ENCODE measurements around the gene TM9SF1.
A peak's percentile ranks its signal among the peaks of the same experiment; 100 is the strongest.
"Not testable (repeated sequence)": the region's sequence is repeated elsewhere in the genome, so short reads cannot be mapped to it uniquely, and the experiment has no call there.

Gene TM9SF1

DNA sequence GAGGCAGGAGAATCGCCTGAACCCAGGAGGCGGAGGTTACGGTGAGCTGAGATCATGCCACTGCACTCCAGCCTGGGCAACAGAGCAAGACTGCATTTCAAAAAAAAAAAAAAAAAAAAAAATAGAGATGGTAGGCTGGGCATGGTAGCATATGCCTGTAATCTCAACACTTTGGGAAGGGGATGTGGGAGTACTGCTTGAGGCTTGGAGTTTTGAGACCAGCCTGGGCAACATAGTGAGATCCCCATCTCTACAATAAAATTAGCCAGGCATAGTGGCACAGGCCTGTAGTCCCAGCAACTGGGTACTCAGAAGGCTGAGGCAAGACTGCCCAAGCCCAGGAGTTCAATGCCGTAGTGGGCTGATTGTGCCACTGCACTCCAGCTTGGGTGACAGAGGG is 27.7 kb upstream of the TM9SF1 start:
- not testable (repeated sequence) for DNase-seq

DNA sequence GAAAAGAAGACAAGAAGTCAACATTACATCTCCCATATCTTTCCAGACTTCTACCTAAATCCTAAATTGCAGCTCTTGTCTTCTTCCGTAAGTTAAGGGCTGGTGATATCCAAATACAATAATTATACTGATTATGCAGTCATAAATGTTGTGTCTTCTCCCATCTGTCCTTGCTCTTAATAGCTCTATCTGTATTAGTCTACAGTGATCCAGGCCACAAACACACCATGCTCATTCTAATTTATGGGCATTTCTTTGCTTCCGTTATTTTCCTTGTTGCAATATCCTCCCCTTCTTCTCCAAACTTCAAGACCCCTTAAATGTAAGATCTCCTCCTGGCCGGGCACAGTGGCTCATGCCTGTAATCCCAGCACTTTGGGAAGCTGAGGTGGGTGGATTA is 24.3 kb upstream of the TM9SF1 start:
- no peak for DNase-seq

DNA sequence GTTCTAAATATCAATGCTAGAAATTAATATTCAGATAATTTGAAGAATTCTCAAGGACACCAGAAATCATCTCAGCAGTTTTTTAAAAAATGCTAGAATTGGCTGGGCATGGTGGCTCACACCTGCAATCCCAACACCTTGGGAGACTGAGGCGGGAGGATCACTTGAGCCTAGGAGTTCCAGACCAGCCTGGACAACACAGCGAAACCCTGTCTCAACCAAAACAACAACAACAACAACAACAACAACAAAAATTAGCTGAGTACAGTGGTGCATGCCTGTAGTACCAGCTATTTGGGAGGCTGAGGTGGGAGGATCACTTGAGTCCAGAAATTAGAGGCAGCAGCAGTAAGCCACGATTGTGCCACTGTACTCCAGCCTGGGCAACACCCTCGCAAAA is 23.8 kb upstream of the TM9SF1 start:
- no peak for DNase-seq

DNA sequence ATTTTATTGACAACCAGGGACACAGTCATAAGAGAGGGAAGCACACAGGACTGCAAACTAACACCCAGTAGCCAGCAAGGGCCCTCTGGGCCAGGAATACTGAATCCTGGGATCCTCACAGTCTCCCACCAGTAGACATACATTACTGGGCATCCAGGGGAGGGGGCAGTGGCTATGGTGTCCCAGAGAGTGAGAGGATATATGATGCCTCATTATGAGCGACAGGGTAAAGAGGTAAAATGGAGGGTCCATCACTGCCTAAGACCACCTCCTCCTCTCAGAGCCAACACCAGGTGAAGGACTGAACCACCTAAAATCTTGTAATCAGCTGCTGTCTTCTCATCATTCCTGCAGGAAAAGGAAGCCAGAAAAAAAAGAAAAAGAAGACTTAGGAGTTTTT is 21.6 kb upstream of the TM9SF1 start:
- not testable (repeated sequence) for DNase-seq

DNA sequence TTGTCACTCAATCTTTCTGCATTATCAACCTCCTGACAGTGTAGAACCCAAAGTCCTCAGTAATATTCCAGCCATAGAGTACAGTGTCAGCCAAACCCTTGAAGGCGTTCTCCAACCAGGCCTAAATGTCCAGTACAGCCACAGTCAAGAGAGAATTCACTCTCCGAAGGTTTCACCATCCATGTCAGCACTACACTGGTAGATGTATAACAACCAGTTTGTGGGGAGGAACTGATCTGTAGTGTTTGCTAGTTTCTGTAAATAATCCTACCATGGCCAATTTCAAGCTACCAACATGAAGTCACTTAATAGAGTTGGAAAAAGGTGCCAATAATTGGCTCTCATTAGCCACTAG is 21.1 kb upstream of the TM9SF1 start:
- no peak for DNase-seq

DNA sequence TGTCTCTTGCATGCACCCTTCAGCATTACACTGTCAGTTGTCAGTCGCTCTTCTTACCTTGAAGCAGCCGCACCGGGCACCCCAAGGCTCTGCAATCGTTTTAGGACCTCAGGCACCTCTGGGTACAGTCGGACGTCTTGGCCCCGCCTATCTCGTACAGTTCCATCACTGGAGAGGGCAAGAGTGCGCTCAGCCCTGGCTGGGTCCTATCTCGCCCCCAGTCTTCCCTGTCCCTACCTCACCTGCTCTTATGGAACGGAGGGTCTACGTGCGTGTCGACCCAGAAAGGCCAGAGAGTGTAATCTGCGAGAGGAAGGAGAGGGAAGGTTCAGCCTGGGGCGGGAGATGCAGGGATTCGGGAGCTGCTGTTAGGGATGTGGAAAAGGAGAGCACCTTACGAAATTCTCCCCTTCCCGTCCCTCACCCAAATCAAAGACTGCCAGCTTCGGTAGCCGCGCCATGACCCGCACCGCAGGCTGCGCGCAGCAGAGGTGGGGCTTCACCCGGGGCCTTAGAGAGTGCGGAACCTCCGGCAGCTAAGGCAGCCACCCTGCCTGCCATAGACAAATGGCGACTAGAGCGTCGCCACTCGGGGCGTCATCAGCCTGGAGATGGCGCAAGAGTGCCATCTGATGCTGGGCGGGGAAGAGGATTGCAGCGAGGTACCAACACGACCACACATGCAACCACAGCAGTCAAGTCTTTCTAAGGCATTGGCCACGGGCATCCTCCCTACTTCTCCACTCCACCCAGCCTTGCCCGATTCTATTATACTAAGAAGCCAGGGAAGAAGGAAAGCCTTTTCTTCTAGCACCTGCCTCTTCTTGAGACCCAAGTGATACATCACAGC is 20.5 kb upstream of the TM9SF1 start, which contains the start of gene MDP1:
TSS of gene MDP1 (minus strand) at position 572 of the 850 bp plus-strand sequence. CDS start at position 461, 111 bp downstream.
- peak; percentile 84 for DNase-seq

DNA sequence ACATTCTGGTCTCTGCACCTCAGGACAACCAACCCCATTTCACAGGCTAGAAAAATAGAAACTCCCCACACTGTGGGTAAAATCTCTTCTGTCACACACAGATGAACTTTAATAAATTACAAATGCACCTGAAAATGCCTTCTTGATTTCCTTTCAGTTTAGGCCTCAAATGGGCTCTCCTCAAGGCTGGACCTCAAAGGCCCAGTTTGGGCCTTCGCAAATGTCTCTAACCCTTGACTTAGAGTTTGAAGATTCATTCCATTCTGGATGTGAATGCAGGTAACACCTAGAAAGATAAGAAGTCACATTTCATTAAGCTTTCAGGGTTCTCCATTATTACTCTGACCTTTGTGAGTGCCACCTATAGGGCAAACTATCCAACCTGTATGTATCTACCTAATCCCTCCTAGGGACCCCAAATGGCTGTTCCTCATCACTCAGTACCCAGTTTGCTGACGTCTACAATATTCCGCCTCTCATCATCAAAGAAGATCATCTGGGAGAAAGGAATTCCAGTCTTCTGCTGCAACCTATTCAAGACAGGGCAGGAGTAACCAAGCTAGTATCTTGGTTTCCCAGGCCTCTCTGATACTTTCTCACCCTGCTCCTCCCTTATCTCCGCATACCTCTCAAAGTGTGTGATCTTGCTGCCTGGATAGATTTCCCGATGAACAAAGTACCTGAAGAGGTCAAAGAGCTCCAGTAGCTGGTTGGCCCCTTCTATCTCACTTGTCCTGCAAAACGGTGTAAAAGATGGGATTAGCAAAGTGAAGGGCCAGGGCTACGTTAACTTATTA is 18.8 kb upstream of the TM9SF1 start:
- DNase-seq: no peak

DNA sequence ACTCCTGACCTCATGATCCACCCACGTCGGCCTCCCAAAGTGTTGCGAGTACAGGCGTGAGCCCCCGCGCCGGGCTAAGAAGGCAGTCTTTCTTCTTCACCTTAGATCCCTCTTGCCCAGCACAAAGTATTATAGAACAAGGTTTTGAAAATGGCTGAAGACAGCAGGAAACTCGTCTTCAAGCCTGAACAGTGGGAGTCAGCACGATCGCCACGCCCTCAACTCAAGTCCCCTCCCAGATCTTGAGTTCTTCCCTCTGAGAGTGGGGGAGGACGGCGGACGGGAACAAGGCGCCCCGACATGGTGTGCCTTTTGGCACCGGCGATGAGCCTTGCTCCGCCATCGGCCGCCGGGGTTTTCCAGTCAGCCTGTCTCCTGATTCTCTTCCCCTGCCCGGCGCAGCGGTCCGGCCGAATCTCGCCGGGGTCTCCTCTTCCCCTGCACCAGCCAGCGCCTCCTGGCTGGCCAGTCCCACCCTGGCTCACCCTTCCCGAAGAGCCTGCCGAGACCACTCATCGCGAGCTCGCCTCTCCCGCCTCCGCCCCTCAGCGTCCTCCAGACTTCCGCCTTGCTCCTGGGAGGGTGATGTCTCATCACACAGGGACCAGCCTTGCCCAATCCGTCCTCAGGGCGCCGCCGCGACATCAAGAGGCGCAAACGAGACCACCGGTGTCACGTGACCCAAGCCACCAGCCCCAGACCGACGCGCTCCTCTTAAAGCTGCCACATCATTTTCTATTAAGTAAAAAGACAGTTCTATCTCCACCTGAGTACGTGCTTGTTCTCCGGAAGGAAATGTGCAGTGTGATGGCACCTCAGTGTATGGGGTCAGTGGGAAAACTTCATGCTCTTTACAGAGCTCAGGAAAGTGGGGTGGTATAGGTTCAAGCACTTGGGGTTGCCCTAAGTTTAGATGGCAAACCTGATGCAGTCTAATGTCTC is 18.0 kb upstream of the TM9SF1 start, which contains the start of gene CHMP4A:
TSS of gene CHMP4A (minus strand) at position 565 of the 942 bp plus-strand sequence. CDS start at position 516, 49 bp downstream.
- peak; percentile 95 for DNase-seq

DNA sequence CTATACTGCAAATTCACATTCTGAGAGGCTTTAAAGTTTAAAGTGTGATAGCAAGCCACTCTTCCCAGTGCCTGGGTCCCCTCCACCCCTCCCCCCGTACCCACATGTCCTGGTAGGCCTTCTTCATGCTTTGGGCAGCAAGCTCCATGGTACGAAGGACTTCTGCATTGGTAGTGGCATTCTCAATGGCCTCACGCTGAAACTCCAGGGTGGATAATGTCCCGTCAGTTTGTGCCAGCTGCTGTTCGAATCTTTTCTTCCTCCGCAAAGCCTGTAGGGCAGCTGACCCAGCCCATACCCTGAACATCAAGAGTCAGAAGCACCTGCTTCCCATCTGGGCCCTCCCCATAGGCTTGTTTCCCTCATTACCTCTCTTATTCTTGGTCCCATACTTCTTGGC is 16.1 kb upstream of the TM9SF1 start:
- DNase-seq: no peak

DNA sequence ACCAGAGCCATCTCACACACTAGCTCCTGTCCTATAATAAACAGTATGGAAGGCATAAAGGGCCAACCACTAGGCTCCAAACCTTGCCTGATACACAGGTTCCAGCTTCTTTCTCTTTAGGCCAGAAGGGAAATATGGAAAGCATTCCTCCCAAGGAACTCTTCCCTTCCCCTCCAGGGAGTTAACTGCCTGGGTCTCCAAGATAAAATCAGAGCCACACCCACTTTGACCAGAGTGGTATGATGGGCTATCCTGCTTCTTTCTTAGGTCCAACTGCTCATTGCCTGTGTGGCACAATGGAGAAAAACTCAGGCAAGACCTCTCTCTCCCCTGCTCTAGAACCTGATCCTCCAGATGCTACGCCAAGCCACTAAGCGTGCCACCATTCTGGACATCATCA is 12.4 kb upstream of the TM9SF1 start:
- no peak for DNase-seq

DNA sequence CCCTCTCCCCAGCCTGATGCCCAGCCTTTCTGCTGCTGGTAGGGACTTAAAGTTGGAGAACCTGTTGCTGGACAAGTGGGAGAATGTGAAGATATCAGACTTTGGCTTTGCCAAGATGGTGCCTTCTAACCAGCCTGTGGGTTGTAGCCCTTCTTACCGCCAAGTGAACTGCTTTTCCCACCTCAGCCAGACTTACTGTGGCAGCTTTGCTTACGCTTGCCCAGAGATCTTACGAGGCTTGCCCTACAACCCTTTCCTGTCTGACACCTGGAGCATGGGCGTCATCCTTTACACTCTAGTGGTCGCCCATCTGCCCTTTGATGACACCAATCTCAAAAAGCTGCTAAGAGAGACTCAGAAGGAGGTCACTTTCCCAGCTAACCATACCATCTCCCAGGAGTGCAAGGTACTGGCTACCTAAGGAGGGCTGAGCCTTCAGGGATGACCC is 11.9 kb upstream of the TM9SF1 start:
- no peak for DNase-seq

DNA sequence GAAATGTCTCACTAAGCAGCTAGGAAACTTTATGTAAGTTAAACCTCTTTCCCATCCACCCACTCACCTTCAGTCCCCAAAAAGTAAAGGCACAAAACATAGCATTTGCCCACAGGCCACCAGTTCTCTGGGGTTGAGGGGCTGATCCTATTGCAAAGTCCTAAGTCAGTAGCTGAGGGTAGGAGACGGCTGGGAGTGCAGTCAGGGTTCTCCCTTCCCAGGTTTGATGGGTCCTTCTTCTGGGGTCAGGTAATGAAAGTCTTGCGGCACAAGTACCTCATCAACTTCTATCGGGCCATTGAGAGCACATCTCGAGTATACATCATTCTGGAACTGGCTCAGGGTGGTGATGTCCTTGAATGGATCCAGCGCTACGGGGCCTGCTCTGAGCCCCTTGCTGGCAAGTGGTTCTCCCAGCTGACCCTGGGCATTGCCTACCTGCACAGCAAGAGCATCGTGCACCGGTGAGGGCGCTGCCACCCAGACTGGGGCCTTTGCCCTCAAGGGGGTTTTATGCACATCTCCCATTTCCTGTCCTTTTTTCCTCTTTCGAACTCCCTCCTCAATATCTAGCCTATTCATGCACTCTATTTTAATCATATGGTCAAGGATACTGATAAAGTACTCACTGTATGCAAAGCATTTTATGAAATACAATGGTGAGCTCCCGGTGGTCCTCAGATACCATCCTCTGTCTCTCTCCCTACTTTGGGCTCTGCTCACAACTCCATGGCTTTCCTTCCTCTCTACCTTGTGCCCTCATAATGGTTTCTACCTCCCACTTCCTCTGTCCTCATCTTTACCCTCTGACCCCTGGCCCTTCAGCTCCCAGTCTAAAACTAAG is 11.2 kb upstream of the TM9SF1 start:
- no peak for DNase-seq

DNA sequence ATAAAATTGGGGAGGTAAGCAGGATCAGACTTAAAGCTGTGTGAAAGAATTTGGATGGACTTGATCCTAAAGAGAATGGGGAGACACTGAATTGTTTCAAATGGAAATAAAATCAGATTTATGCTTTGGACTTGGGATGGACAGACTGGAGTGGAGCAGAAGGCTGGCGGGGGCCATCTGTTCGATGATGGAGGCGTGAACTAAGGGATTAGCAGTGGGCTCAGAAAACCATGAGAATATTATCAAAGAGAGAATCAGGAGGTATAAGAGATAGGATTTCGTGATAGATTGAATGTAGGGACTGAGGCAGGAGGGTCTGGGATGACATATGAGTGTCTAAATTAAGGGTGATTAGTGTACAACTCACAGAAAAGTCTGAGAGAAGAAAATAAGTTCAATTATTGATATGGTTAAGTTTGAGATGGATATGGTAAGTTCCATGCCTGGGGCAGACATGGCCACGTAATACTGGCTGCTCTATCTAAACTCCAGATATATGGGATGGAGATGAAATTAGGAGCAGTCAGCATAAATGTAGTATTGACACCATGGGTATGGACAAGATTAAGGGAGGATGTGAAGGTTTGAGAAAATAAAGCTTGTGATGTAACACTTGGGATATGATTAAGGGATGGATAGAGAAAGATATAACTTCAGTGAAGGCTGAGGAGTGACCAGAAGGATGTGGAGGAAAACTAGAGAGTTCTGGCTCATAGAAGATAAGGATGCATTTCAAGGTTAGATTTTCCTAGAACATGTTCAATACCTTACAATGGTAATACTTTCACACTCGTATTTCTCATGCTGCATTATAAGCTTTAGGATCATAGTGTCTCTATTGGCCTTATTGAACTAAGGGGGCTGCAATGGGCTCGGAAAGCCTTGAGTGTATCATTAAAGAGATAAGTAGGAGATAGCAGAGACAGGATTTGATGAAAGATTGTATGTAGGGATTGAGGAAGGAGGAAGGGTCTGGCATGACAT is 9.2 kb upstream of the TM9SF1 start:
- no peak for DNase-seq

DNA sequence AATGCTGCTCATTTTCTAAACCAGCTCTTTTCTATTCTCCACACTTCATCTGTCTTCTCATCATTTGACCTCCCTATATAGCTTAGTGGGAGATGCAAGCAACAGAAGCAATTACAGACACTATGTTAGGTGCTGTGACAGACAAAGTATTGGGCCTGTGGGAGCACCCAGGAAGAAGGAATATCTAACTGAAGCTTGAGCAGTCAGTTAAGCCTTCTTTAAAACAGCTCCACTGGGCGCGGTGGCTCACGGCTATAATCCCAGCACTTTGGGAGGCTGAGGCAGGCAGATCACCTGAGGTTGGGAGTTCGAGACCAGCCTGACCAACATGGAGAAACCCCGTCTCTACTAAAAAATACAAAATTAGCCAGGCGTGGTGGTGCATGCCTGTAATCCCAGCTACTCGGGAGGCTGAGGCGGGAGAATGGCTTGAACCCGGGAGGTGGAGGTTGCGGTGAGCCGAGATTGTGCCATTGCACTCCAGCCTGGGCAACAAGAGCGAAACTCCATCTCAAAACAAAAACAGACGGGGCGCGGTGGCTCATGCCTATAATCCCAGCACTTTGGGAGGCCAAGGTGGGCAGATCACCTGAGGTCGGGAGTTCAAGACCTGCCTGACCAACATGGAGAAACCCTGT is 8.1 kb upstream of the TM9SF1 start:
- not testable (repeated sequence) for DNase-seq

DNA sequence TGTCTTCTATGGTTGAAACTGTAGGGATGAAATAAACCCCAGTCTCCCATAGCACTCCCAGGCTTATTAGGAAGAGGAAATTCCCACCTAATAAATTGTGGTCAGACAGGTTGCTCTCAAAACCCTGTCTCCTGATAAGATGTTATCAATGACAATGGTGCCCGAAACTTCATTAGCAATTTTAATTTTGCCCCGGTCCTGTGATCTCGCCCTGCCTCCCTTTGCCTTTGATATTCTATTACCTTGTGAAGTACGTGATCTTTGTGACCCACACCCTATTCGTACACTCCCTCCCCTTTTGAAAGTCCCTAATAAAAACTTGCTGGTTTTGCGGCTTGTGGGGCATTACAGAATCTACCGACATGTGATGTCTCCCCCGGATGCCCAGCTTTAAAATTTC is 7.3 kb upstream of the TM9SF1 start:
- not testable (repeated sequence) for DNase-seq

DNA sequence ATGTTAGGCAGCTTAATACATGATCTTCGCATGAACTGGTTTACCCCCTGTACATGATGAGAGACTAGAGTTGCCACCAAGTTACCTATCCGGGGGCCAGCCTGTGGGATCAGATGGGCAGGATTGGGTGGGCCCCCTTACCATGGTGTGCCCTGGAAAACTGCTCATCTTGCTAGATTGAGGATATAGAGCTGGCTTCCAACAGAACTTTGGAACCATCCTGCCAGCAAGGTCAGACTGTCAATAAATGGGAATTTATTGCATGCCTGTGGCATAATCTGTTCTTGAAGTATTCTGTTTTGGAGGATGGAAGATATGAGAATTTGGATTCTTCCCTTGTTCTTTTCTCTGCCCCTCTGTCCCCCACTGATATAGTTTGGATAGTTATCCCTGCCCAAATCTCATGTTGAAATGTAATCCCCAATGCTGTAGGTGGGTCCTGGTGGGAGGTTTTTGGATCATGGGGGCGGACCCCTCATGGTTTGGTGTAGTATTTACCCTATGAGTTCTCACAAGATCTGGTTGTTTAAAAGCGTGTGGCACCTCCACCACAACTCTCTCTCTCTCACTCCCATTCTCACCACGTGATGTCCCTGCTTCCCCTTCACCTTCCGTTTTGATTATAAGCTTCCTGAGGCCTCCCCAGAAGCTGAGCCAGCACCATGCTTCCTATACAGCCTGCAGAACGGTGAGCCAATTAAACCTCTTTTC is 3.7 kb upstream of the TM9SF1 start:
- no peak for DNase-seq

DNA sequence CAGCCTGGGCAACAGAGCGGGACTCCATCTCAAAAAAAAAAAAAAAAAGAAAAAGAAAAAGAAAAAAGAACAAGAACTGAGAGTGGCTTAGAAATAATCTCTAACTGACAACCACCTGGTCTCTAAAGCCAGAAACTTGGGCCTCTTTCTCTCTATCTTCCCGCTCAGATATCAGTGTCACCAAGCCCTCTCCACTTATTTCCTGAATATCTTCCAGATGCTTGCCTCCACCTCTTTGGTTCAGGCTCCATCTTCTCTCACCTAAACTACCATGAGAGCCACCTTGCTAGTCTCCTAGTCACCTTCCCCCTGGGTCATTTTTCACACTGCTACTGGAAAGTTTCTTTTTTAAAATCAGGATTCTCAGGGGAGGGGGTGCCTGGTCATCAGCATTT is 1.8 kb upstream of the TM9SF1 start:
- DNase-seq: no peak

DNA sequence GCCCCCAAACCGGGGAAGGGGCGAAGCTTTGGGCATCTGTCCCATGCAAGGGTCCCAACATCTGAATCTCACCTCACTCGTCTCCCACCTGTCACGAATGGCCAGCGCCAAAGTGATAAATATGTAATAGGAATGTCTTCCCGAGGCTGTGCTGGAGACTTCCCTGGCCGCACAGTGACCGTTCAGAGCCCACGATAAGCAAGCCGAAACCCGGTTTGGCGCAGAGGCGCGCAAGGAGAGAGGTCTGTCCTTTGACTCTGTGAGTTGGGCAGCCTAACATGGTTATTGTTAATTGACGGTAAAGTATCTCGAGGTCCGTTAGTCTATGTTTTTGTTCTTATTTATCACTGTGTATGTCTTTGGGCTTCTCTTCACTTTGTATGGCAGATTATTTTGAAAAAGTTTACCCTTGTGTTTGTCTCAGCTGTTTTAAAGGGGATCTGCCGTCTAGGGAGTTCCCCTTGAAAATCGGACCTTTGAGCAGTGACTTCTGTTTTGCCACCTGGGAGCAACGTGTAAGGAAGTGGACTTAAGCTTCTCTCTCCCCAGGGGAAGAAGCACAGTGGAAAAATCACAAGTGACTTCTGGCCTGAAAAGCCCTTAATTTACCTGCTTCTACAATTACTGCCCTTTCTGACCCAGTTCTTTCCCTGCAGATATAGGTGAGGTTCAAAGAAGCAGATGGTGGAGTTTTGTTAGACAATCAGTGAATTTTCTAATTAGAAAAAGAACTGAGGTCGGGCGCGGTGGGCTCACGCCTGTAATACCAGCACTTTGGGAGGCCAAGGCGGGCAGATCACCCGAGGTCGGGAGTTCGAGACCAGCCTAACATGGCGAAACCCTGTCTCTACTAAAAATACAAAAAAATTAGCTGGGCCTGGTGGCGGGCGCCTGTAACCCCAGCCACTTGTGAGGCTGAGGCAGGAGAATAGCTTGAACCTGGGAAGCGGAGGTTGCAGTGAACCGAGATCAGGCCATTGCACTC is 1.1 kb upstream of the TM9SF1 start:
- no peak for DNase-seq

Measured in stimulated activated CD4-positive, alpha-beta T cell treated with anti-CD3 and anti-CD28 coated beads, Interleukin-4, amount 100 ng/mL, for 1 hour (primary cell).